Stimulated activated CD8-positive, alpha-beta memory T cell treated with anti-CD3 and anti-CD28 coated beads, Interleukin-7, amount 100 ng/mL, for 48 hours (primary cell): ENCODE results near the gene PUS10.
"Not testable (repeated sequence)": the region's sequence is repeated elsewhere in the genome, so short reads cannot be mapped to it uniquely, and the experiment has no call there.

ENCODE experiments used
- DNase-seq, 2 donors: peaks; one replicate each; pipeline ENCODE4 v3.0.0-alpha.2; 2020; ENCODE audit warnings: low read depth in 1 of 2; ENCODE audit errors: extremely low read depth in 1 of 2

Gene PUS10

GRCh38 chr2:61013382-61013781, 4.7 kb downstream of the PUS10 start:
- no peak for DNase-seq

GRCh38 chr2:61012303-61012702, 5.8 kb downstream of the PUS10 start:
- DNase-seq, result peak in 1 of 2 donors; percentile 34

- no peak for DNase-seq
Observed at GRCh38 chr2:61011678-61012077, 6.4 kb downstream of the PUS10 start.

- DNase-seq, result no peak
Observed at GRCh38 chr2:61009355-61009754, 8.7 kb downstream of the PUS10 start.

GRCh38 chr2:61006486-61007105, 11.5 kb downstream of the PUS10 start:
- no peak for DNase-seq

- DNase-seq, result no peak
Observed at GRCh38 chr2:61005736-61006135, 12.3 kb downstream of the PUS10 start.

- DNase-seq, result no peak
Observed at GRCh38 chr2:60998628-60999545, 19.2 kb downstream of the PUS10 start.

- DNase-seq, result no peak
Observed at GRCh38 chr2:60994131-60994530, 23.9 kb downstream of the PUS10 start.

GRCh38 chr2:60992985-60993392, 25.1 kb downstream of the PUS10 start:
- no peak for DNase-seq

- no peak for DNase-seq
Observed at GRCh38 chr2:60991644-60992043, 26.4 kb downstream of the PUS10 start.

GRCh38 chr2:60989259-60989658, 28.8 kb downstream of the PUS10 start:
- DNase-seq, result no peak

GRCh38 chr2:60987656-60988055, 30.4 kb downstream of the PUS10 start:
- DNase-seq, result not testable (repeated sequence)

GRCh38 chr2:60987041-60987440, 31.0 kb downstream of the PUS10 start:
- no peak for DNase-seq

GRCh38 chr2:60984720-60985119, 33.3 kb downstream of the PUS10 start:
- no peak for DNase-seq

- not testable (repeated sequence) for DNase-seq
Observed at GRCh38 chr2:60982066-60982465, 36.0 kb downstream of the PUS10 start.

GRCh38 chr2:60980071-60980815, 37.8 kb downstream of the PUS10 start:
- no peak for DNase-seq

- no peak for DNase-seq
Observed at GRCh38 chr2:60979231-60979630, 38.8 kb downstream of the PUS10 start.

GRCh38 chr2:60977562-60977895, 40.5 kb downstream of the PUS10 start:
- DNase-seq, result no peak

- DNase-seq, result no peak
Observed at GRCh38 chr2:60976875-60977561, 41.0 kb downstream of the PUS10 start.

- DNase-seq, result no peak
Observed at GRCh38 chr2:60976256-60976850, 41.7 kb downstream of the PUS10 start.

GRCh38 chr2:60974652-60975051, 43.4 kb downstream of the PUS10 start:
- DNase-seq, result no peak
